ENCODE results near the gene SPEN.

SPEN gene

GRCh38 chr1:15935056-15935950, 87.8 kb downstream of the SPEN start:
- DNase-seq (ENCODE audit: low read depth in 3 of 3): no peak

GRCh38 chr1:15936025-15936424, 88.5 kb downstream of the SPEN start:
- DNase-seq (ENCODE audit: low read depth in 3 of 3): no peak

GRCh38 chr1:15937146-15937545, 89.6 kb downstream of the SPEN start:
- DNase-seq (ENCODE audit: low read depth in 3 of 3): no peak

- no peak for DNase-seq (ENCODE audit: low read depth in 3 of 3)
These were observed 90.2 kb downstream of the SPEN start for GRCh38 chr1:15937706-15938168.

- no peak for DNase-seq (ENCODE audit: low read depth in 3 of 3)
These were observed 91.2 kb downstream of the SPEN start for GRCh38 chr1:15938628-15939161.

- DNase-seq (ENCODE audit: low read depth in 3 of 3): no peak
These were observed 91.9 kb downstream of the SPEN start for GRCh38 chr1:15939181-15940109.

- no peak for DNase-seq (ENCODE audit: low read depth in 3 of 3)
These were observed 92.9 kb downstream of the SPEN start for GRCh38 chr1:15940110-15941043.

- no peak for DNase-seq (ENCODE audit: low read depth in 3 of 3)
These were observed 93.7 kb downstream of the SPEN start for GRCh38 chr1:15941044-15941840.

GRCh38 chr1:15941899-15942660, 94.6 kb downstream of the SPEN start:
- no peak for DNase-seq (ENCODE audit: low read depth in 3 of 3)

GRCh38 chr1:15942661-15943327, 95.3 kb downstream of the SPEN start:
- DNase-seq (ENCODE audit: low read depth in 3 of 3): no peak

- DNase-seq (ENCODE audit: low read depth in 3 of 3): no peak
These were observed 96.0 kb downstream of the SPEN start for GRCh38 chr1:15943328-15943991.

- no peak for DNase-seq (ENCODE audit: low read depth in 3 of 3)
These were observed 96.4 kb downstream of the SPEN start for GRCh38 chr1:15943992-15944307.

GRCh38 chr1:15944308-15945010, 97.0 kb downstream of the SPEN start:
- no peak for DNase-seq (ENCODE audit: low read depth in 3 of 3)

- no peak for DNase-seq (ENCODE audit: low read depth in 3 of 3)
These were observed 97.7 kb downstream of the SPEN start for GRCh38 chr1:15945011-15945831.

- DNase-seq (ENCODE audit: low read depth in 3 of 3): no peak
These were observed 98.4 kb downstream of the SPEN start for GRCh38 chr1:15945832-15946448.

- DNase-seq (ENCODE audit: low read depth in 3 of 3): no peak
These were observed 99.3 kb downstream of the SPEN start for GRCh38 chr1:15946571-15947381.
